GM12878 (cell line): Measurements from ENCODE around the gene DBX2.
"Not testable (repeated sequence)": the region's sequence is repeated elsewhere in the genome, so short reads cannot be mapped to it uniquely, and the experiment has no call there.

ENCODE experiments used
- PML ChIP-seq: IDR thresholded peaks from 2 replicates; pipeline ENCODE4 v1.6.1; 2012; ENCODE audit warnings: low read length, inconsistent platforms
- RAD21 ChIP-seq: IDR thresholded peaks from 2 replicates; pipeline ENCODE4 v1.6.1; 2011; ENCODE audit warnings: mild to moderate bottlenecking, low read depth, low read length, moderate library complexity; ENCODE audit not compliant: insufficient read depth
- TF ChIP-seq, protein P1 (sequence below), 3 experiments: IDR thresholded peaks in 2 of 3; conservative IDR thresholded peaks in 1 of 3; 2 replicates each; pipeline ENCODE4 v1.5.1; 2011; ENCODE audit warnings: low read depth in 3 of 3, low read length in 3 of 3, mild to moderate bottlenecking in 3 of 3, control low read depth in 2 of 3, moderate library complexity in 2 of 3, inconsistent platforms in 1 of 3, mixed read lengths in 1 of 3; ENCODE audit not compliant: control insufficient read depth in 2 of 3, insufficient read depth in 1 of 3; ENCODE audit errors: extremely low read depth in 1 of 3
- TF ChIP-seq, protein P2 (sequence below): fragments of 450-650 bp; IDR thresholded peaks from 2 replicates; pipeline ENCODE4 v1.6.1; 2016; ENCODE audit warnings: mild to moderate bottlenecking, moderate library complexity, borderline replicate concordance

DNA sequence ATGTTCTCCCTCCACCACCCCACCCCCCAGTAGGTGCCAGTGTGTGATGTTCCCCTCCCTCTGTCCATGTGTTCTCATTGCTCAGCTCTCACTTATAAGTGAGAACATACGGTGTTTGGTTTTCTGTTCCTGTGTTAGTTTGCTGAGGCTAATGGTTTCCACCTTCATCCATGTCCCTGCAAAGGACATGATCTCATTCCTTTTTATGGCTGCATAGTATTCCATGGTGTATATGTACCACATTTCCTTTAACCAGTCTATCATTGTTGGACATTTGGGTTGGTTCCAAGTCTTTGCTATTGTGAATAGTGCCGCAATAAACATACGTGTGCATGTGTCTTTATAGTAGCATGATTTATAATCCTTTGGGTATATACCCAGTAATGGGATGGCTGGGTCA is 33.3 kb upstream of the DBX2 start:
- TF ChIP-seq RAD21, PML: not testable (repeated sequence)
- TF ChIP-seq, protein P1, sequence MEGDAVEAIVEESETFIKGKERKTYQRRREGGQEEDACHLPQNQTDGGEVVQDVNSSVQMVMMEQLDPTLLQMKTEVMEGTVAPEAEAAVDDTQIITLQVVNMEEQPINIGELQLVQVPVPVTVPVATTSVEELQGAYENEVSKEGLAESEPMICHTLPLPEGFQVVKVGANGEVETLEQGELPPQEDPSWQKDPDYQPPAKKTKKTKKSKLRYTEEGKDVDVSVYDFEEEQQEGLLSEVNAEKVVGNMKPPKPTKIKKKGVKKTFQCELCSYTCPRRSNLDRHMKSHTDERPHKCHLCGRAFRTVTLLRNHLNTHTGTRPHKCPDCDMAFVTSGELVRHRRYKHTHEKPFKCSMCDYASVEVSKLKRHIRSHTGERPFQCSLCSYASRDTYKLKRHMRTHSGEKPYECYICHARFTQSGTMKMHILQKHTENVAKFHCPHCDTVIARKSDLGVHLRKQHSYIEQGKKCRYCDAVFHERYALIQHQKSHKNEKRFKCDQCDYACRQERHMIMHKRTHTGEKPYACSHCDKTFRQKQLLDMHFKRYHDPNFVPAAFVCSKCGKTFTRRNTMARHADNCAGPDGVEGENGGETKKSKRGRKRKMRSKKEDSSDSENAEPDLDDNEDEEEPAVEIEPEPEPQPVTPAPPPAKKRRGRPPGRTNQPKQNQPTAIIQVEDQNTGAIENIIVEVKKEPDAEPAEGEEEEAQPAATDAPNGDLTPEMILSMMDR (IDR thresholded peaks at IDR 0.05 in 2 of 3, conservative IDR thresholded peaks at IDR 0.05 in 1 of 3; ENCODE audit: control insufficient read depth in 2 of 3, extremely low read depth in 1 of 3, insufficient read depth in 1 of 3, low read depth in 3 of 3, low read length in 3 of 3) = not testable (repeated sequence)
- TF ChIP-seq, protein P2, sequence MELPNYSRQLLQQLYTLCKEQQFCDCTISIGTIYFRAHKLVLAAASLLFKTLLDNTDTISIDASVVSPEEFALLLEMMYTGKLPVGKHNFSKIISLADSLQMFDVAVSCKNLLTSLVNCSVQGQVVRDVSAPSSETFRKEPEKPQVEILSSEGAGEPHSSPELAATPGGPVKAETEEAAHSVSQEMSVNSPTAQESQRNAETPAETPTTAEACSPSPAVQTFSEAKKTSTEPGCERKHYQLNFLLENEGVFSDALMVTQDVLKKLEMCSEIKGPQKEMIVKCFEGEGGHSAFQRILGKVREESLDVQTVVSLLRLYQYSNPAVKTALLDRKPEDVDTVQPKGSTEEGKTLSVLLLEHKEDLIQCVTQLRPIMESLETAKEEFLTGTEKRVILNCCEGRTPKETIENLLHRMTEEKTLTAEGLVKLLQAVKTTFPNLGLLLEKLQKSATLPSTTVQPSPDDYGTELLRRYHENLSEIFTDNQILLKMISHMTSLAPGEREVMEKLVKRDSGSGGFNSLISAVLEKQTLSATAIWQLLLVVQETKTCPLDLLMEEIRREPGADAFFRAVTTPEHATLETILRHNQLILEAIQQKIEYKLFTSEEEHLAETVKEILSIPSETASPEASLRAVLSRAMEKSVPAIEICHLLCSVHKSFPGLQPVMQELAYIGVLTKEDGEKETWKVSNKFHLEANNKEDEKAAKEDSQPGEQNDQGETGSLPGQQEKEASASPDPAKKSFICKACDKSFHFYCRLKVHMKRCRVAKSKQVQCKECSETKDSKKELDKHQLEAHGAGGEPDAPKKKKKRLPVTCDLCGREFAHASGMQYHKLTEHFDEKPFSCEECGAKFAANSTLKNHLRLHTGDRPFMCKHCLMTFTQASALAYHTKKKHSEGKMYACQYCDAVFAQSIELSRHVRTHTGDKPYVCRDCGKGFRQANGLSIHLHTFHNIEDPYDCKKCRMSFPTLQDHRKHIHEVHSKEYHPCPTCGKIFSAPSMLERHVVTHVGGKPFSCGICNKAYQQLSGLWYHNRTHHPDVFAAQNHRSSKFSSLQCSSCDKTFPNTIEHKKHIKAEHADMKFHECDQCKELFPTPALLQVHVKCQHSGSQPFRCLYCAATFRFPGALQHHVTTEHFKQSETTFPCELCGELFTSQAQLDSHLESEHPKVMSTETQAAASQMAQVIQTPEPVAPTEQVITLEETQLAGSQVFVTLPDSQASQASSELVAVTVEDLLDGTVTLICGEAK = not testable (repeated sequence)
